HCT116 (cell line): Measurements from ENCODE around the gene SLC2A2.

Experiments used
- CTCF ChIP-seq, 3 experiments: fragments of 200-600 bp in 1 of 3; sonication (generic) in 1 of 3; IDR thresholded peaks in 2 of 3; conservative IDR thresholded peaks in 1 of 3; 2 replicates each; pipeline ENCODE4 v1.5.1; 2012 to 2017; ENCODE audit warnings: low read depth in 2 of 3, low read length in 2 of 3, antibody characterized with exemption in 1 of 3, borderline replicate concordance in 1 of 3, control low read depth in 1 of 3, mild to moderate bottlenecking in 1 of 3, mixed read lengths in 1 of 3, mixed run types in 1 of 3, moderate library complexity in 1 of 3; ENCODE audit not compliant: insufficient read depth in 1 of 3
- EZH2 ChIP-seq: fragments of 200-600 bp; sonication (generic); IDR thresholded peaks from 2 replicates; pipeline ENCODE4 v1.6.1; 2017; ENCODE audit warnings: antibody characterized with exemption, mixed run types
- POLR2A ChIP-seq: IDR thresholded peaks from 2 replicates; pipeline ENCODE4 v1.7.0; 2011; ENCODE audit warnings: borderline replicate concordance; ENCODE audit not compliant: insufficient read depth, insufficient read length; ENCODE audit errors: extremely low read depth
- SIN3A ChIP-seq: IDR thresholded peaks from 2 replicates; pipeline ENCODE4 v1.6.1; 2012; ENCODE audit warnings: low read depth
- SP1 ChIP-seq: IDR thresholded peaks from 2 replicates; pipeline ENCODE4 v1.6.1; 2012; ENCODE audit warnings: low read depth
- SRF ChIP-seq: IDR thresholded peaks from 2 replicates; pipeline ENCODE4 v1.6.1; 2012; ENCODE audit warnings: low read depth
- TCF7L2 ChIP-seq: IDR thresholded peaks from 2 replicates; pipeline ENCODE4 v1.7.0; 2011; ENCODE audit warnings: borderline replicate concordance, inconsistent platforms; ENCODE audit not compliant: insufficient read depth, insufficient read length; ENCODE audit errors: extremely low read depth
- YY1 ChIP-seq: IDR thresholded peaks from 2 replicates; pipeline ENCODE4 v1.6.1; 2011; ENCODE audit warnings: low read length, low read depth, moderate library complexity, mild to moderate bottlenecking; ENCODE audit not compliant: insufficient replicate concordance; ENCODE audit errors: extremely low read depth
- ZBTB33 ChIP-seq: IDR thresholded peaks from 2 replicates; pipeline ENCODE4 v1.6.1; 2011; ENCODE audit warnings: mild to moderate bottlenecking, low read length, moderate library complexity; ENCODE audit not compliant: insufficient replicate concordance; ENCODE audit errors: extremely low read depth

- no peak for TF ChIP-seq EZH2
- no peak for TF ChIP-seq CTCF (IDR thresholded peaks at IDR 0.05 in 2 of 3, conservative IDR thresholded peaks at IDR 0.05 in 1 of 3; ENCODE audit: borderline replicate concordance in 1 of 3, insufficient read depth in 1 of 3, low read depth in 2 of 3, low read length in 2 of 3)
- no peak for TF ChIP-seq TCF7L2
- TF ChIP-seq POLR2A: no peak
- TF ChIP-seq SRF: no peak
- TF ChIP-seq SP1: no peak
- no peak for TF ChIP-seq YY1
- no peak for TF ChIP-seq SIN3A
- TF ChIP-seq ZBTB33: no peak
Observed at GRCh38 chr3:171068658-171069057, 42.1 kb upstream of the SLC2A2 start.
